HEK293 (cell line): ENCODE data around the gene BIN2.

Source experiments
- BCL11B ChIP-seq: fragments of 450-650 bp; formaldehyde crosslinking; IDR thresholded peaks from 2 replicates; pipeline ENCODE4 v1.5.1; 2016; ENCODE audit warnings: low read depth, missing biosample characterization, missing genetic modification characterization
- ELK4 ChIP-seq: IDR thresholded peaks from 2 replicates; pipeline ENCODE4 v1.6.1; 2011; ENCODE audit warnings: mild to moderate bottlenecking, low read depth, low read length, borderline replicate concordance
- GLIS2 ChIP-seq: fragments of 450-650 bp; formaldehyde crosslinking; IDR thresholded peaks from 2 replicates; pipeline ENCODE4 v1.5.1; 2016; ENCODE audit warnings: missing biosample characterization, missing genetic modification characterization
- OSR2 ChIP-seq: fragments of 450-650 bp; formaldehyde crosslinking; IDR thresholded peaks from 2 replicates; pipeline ENCODE4 v1.5.1; 2016; ENCODE audit warnings: missing biosample characterization, missing genetic modification characterization
- SCRT2 ChIP-seq: fragments of 450-650 bp; formaldehyde crosslinking; IDR thresholded peaks from 2 replicates; pipeline ENCODE4 v1.5.1; 2016; ENCODE audit warnings: missing biosample characterization, missing genetic modification characterization
- SP2 ChIP-seq: fragments of 450-650 bp; formaldehyde crosslinking; IDR thresholded peaks from 2 replicates; pipeline ENCODE4 v1.5.1; 2016; ENCODE audit warnings: missing biosample characterization, missing genetic modification characterization
- TCF7L2 ChIP-seq: IDR thresholded peaks from 2 replicates; pipeline ENCODE4 v1.6.1; 2011; ENCODE audit warnings: low read depth, mild to moderate bottlenecking, inconsistent platforms, low read length, moderate library complexity, borderline replicate concordance
- WT1 ChIP-seq: fragments of 450-650 bp; formaldehyde crosslinking; IDR thresholded peaks from 2 replicates; pipeline ENCODE4 v1.5.1; 2016; ENCODE audit warnings: missing biosample characterization, missing genetic modification characterization
- ZFHX2 ChIP-seq: fragments of 450-650 bp; formaldehyde crosslinking; conservative IDR thresholded peaks from 2 replicates; pipeline ENCODE4 v1.5.1; 2016; ENCODE audit warnings: missing biosample characterization, missing genetic modification characterization
- ZNF132 ChIP-seq: fragments of 450-650 bp; formaldehyde crosslinking; IDR thresholded peaks from 2 replicates; pipeline ENCODE4 v1.5.1; 2017; ENCODE audit warnings: missing biosample characterization, missing genetic modification characterization, borderline replicate concordance
- ZNF140 ChIP-seq: fragments of 450-650 bp; formaldehyde crosslinking; IDR thresholded peaks from 2 replicates; pipeline ENCODE4 v1.5.1; 2016; ENCODE audit warnings: missing biosample characterization, missing genetic modification characterization
- ZNF248 ChIP-seq: fragments of 450-650 bp; formaldehyde crosslinking; IDR thresholded peaks from 2 replicates; pipeline ENCODE4 v1.5.1; 2017; ENCODE audit warnings: missing biosample characterization, missing genetic modification characterization
- ZNF350 ChIP-seq: fragments of 450-650 bp; formaldehyde crosslinking; IDR thresholded peaks from 2 replicates; pipeline ENCODE4 v1.5.0; 2017; ENCODE audit warnings: missing biosample characterization, mild to moderate bottlenecking, missing genetic modification characterization
- ZNF354C ChIP-seq: fragments of 450-650 bp; formaldehyde crosslinking; IDR thresholded peaks from 2 replicates; pipeline ENCODE4 v1.5.1; 2016; ENCODE audit warnings: missing biosample characterization, missing genetic modification characterization, low read depth, borderline replicate concordance
- ZNF391 ChIP-seq: fragments of 450-650 bp; formaldehyde crosslinking; IDR thresholded peaks from 2 replicates; pipeline ENCODE4 v1.5.1; 2016; ENCODE audit warnings: low read depth, missing biosample characterization, missing genetic modification characterization, borderline replicate concordance
- ZNF423 ChIP-seq: fragments of 450-650 bp; formaldehyde crosslinking; IDR thresholded peaks from 2 replicates; pipeline ENCODE4 v1.5.1; 2016; ENCODE audit warnings: missing biosample characterization, missing genetic modification characterization
- ZNF473 ChIP-seq: fragments of 450-650 bp; formaldehyde crosslinking; IDR thresholded peaks from 2 replicates; pipeline ENCODE4 v1.5.1; 2017; ENCODE audit warnings: missing biosample characterization, missing genetic modification characterization
- ZNF501 ChIP-seq: fragments of 450-650 bp; formaldehyde crosslinking; IDR thresholded peaks from 2 replicates; pipeline ENCODE4 v1.5.1; 2016; ENCODE audit warnings: missing biosample characterization, missing genetic modification characterization
- ZNF548 ChIP-seq: fragments of 450-650 bp; formaldehyde crosslinking; IDR thresholded peaks from 2 replicates; pipeline ENCODE4 v1.5.1; 2016; ENCODE audit warnings: missing biosample characterization, missing genetic modification characterization
- ZNF585B ChIP-seq: fragments of 450-650 bp; formaldehyde crosslinking; IDR thresholded peaks from 2 replicates; pipeline ENCODE4 v1.5.1; 2016; ENCODE audit warnings: missing biosample characterization, missing genetic modification characterization
- ZNF600 ChIP-seq: fragments of 450-650 bp; formaldehyde crosslinking; IDR thresholded peaks from 2 replicates; pipeline ENCODE4 v1.5.1; 2016; ENCODE audit warnings: missing biosample characterization, missing genetic modification characterization
- ZNF610 ChIP-seq: fragments of 450-650 bp; formaldehyde crosslinking; IDR thresholded peaks from 2 replicates; pipeline ENCODE4 v1.5.1; 2016; ENCODE audit warnings: missing biosample characterization, missing genetic modification characterization, borderline replicate concordance
- ZNF626 ChIP-seq: fragments of 450-650 bp; sonication (Bioruptor Pico); formaldehyde crosslinking; IDR thresholded peaks from 2 replicates; pipeline ENCODE4 v1.5.1; 2018; ENCODE audit warnings: missing biosample characterization, missing genetic modification characterization, inconsistent platforms
- ZNF654 ChIP-seq: fragments of 450-650 bp; formaldehyde crosslinking; IDR thresholded peaks from 2 replicates; pipeline ENCODE4 v1.5.1; 2016; ENCODE audit warnings: low read depth, missing biosample characterization, missing genetic modification characterization
- ZNF747 ChIP-seq: fragments of 450-650 bp; formaldehyde crosslinking; IDR thresholded peaks from 2 replicates; pipeline ENCODE4 v1.5.1; 2016; ENCODE audit warnings: missing biosample characterization, missing genetic modification characterization
- ZSCAN30 ChIP-seq: fragments of 450-650 bp; IDR thresholded peaks from 2 replicates; pipeline ENCODE4 v1.5.1; 2018; ENCODE audit warnings: missing biosample characterization, mild to moderate bottlenecking, missing genetic modification characterization, moderate library complexity
- ZXDB ChIP-seq: fragments of 450-650 bp; formaldehyde crosslinking; IDR thresholded peaks from 2 replicates; pipeline ENCODE4 v1.5.1; 2016; ENCODE audit warnings: missing biosample characterization, missing genetic modification characterization
- TF ChIP-seq, protein P1 (sequence below): fragments of 450-650 bp; formaldehyde crosslinking; IDR thresholded peaks from 2 replicates; pipeline ENCODE4 v1.5.1; 2016; ENCODE audit warnings: missing biosample characterization, missing genetic modification characterization, low read depth
- TF ChIP-seq, protein P2 (sequence below): fragments of 450-650 bp; formaldehyde crosslinking; IDR thresholded peaks from 2 replicates; pipeline ENCODE4 v1.5.1; 2016; ENCODE audit warnings: missing biosample characterization, missing genetic modification characterization
- TF ChIP-seq, protein P3 (sequence below): fragments of 450-650 bp; formaldehyde crosslinking; IDR thresholded peaks from 2 replicates; pipeline ENCODE4; 2016; ENCODE audit warnings: missing biosample characterization, missing genetic modification characterization
- TF ChIP-seq, protein P4 (sequence below): fragments of 450-650 bp; formaldehyde crosslinking; IDR thresholded peaks from 2 replicates; pipeline ENCODE4 v1.5.1; 2016; ENCODE audit warnings: missing biosample characterization, missing genetic modification characterization

BIN2 gene

DNA sequence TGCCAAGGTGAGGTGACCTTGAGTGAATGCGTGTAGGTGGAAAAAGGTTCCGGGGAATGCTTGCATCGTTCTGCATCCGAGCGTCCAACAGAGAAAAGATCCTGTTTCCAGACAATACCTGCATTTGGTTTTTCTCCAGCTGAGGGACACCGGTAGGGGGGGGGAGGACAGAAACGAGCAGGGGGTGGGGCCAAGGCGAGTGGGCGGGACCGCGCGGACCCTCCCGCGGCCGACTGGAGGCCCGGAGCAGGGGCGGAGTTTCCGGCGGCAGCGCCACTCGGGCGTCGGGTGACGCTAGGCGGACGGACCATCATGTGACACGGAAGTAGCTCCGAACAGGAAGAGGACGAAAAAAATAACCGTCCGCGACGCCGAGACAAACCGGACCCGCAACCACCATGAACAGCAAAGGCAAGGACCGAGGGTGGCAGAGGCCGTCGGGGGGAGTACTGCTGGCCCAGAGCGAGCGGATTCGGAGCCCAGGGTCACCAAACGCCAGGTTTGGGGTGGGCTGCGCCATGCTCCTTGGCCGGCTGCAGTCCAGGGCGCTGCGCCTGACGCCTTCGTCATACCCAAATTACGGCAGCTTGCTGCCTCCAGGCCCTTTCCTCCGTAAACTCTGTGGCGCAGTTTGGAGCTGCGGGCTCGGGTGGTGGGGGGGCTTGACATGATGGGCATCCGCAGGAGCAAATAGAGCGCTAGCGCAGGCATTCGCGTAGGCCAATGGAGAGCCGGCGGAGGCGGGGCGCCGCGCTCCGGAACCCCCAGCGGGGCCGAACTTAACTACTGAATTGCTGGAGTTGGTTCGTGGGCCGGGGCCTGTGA lies 85.3 kb downstream of the BIN2 start, which contains the start of gene DAZAP2 (continued):
- TF ChIP-seq ZXDB (tag by site-specific recombination) (peak; percentile 89), ZNF473 (tag by site-specific recombination) (no peak), ZNF132 (tag by site-specific recombination) (no peak), SCRT2 (0 out of 2 replicates have a peak, but pooled peaks have one; percentile 10), BCL11B (tag by site-specific recombination) (no peak), ZNF354C (no peak), ZNF140 (tag by site-specific recombination) (no peak), ZNF626 (tag by site-specific recombination) (no peak), ZNF350 (tag by site-specific recombination) (no peak), ZNF654 (tag by site-specific recombination) (no peak), OSR2 (0 out of 2 replicates have a peak, but pooled peaks have one; percentile 11), ZNF391 (tag by site-specific recombination) (peak; percentile 84; the same call in 1 of the 2 replicates), ZSCAN30 (tag by site-specific recombination) (peak; percentile 77), ZNF248 (tag by site-specific recombination) (no peak), TCF7L2 (no peak), SP2 (peak; percentile 85), ZFHX2 (tag by site-specific recombination) (peak; percentile 55; the same call in 1 of the 2 replicates), ZNF747 (tag by site-specific recombination) (no peak), ZNF610 (tag by site-specific recombination) (peak; percentile 71; the same call in 1 of the 2 replicates), GLIS2 (tag by site-specific recombination) (peak; percentile 88), ZNF548 (tag by site-specific recombination) (no peak), WT1 (tag by site-specific recombination) (no peak), ZNF423 (tag by site-specific recombination) (0 out of 2 replicates have a peak, but pooled peaks have one; percentile 14), ELK4 (no peak; the same call in 1 of the 2 replicates), ZNF600 (peak; percentile 94), ZNF585B (tag by site-specific recombination) (peak; percentile 27; the same call in 1 of the 2 replicates), ZNF501 (tag by site-specific recombination) (peak; percentile 93)
- TF ChIP-seq, protein P1, sequence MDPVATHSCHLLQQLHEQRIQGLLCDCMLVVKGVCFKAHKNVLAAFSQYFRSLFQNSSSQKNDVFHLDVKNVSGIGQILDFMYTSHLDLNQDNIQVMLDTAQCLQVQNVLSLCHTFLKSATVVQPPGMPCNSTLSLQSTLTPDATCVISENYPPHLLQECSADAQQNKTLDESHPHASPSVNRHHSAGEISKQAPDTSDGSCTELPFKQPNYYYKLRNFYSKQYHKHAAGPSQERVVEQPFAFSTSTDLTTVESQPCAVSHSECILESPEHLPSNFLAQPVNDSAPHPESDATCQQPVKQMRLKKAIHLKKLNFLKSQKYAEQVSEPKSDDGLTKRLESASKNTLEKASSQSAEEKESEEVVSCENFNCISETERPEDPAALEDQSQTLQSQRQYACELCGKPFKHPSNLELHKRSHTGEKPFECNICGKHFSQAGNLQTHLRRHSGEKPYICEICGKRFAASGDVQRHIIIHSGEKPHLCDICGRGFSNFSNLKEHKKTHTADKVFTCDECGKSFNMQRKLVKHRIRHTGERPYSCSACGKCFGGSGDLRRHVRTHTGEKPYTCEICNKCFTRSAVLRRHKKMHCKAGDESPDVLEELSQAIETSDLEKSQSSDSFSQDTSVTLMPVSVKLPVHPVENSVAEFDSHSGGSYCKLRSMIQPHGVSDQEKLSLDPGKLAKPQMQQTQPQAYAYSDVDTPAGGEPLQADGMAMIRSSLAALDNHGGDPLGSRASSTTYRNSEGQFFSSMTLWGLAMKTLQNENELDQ (tag by site-specific recombination), result no peak
- TF ChIP-seq, protein P2, sequence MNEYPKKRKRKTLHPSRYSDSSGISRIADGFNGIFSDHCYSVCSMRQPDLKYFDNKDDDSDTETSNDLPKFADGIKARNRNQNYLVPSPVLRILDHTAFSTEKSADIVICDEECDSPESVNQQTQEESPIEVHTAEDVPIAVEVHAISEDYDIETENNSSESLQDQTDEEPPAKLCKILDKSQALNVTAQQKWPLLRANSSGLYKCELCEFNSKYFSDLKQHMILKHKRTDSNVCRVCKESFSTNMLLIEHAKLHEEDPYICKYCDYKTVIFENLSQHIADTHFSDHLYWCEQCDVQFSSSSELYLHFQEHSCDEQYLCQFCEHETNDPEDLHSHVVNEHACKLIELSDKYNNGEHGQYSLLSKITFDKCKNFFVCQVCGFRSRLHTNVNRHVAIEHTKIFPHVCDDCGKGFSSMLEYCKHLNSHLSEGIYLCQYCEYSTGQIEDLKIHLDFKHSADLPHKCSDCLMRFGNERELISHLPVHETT, result peak; percentile 87
- TF ChIP-seq, protein P3, sequence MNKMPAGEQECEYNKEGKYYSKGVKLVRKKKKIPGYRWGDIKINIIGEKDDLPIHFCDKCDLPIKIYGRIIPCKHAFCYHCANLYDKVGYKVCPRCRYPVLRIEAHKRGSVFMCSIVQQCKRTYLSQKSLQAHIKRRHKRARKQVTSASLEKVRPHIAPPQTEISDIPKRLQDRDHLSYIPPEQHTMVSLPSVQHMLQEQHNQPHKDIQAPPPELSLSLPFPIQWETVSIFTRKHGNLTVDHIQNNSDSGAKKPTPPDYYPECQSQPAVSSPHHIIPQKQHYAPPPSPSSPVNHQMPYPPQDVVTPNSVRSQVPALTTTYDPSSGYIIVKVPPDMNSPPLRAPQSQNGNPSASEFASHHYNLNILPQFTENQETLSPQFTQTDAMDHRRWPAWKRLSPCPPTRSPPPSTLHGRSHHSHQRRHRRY, result no peak
- TF ChIP-seq, protein P4, sequence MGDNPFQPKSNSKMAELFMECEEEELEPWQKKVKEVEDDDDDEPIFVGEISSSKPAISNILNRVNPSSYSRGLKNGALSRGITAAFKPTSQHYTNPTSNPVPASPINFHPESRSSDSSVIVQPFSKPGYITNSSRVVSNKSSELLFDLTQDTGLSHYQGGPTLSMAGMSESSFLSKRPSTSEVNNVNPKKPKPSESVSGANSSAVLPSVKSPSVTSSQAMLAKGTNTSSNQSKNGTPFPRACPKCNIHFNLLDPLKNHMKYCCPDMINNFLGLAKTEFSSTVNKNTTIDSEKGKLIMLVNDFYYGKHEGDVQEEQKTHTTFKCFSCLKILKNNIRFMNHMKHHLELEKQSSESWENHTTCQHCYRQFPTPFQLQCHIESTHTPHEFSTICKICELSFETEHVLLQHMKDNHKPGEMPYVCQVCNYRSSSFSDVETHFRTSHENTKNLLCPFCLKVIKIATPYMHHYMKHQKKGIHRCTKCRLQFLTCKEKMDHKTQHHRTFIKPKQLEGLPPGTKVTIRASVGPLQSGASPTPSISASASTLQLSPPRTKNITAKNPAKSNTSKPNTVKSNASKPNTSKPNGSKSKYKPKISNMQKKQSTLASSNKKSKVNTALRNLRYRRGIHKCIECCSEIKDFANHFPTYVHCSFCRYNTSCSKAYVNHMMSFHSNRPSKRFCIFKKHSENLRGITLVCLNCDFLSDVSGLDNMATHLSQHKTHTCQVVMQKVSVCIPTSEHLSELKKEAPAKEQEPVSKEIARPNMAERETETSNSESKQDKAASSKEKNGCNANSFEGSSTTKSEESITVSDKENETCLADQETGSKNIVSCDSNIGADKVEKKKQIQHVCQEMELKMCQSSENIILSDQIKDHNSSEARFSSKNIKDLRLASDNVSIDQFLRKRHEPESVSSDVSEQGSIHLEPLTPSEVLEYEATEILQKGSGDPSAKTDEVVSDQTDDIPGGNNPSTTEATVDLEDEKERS, result no peak; the same call in 1 of the 2 replicates
